GM18873 (cell line): ENCODE data around the gene FKBP6.
"Not testable (repeated sequence)": the region's sequence is repeated elsewhere in the genome, so short reads cannot be mapped to it uniquely, and the experiment has no call there.

Experiments
- ATAC-seq: cut with Tn5 transposase; IDR thresholded peaks from one replicate; pipeline ENCODE4 v1.9.1; 2021; ENCODE audit warnings: mild to moderate bottlenecking, moderate library complexity, moderate number of reproducible peaks; ENCODE audit not compliant: unreplicated experiment, low FRiP score

The FKBP6 gene

DNA sequence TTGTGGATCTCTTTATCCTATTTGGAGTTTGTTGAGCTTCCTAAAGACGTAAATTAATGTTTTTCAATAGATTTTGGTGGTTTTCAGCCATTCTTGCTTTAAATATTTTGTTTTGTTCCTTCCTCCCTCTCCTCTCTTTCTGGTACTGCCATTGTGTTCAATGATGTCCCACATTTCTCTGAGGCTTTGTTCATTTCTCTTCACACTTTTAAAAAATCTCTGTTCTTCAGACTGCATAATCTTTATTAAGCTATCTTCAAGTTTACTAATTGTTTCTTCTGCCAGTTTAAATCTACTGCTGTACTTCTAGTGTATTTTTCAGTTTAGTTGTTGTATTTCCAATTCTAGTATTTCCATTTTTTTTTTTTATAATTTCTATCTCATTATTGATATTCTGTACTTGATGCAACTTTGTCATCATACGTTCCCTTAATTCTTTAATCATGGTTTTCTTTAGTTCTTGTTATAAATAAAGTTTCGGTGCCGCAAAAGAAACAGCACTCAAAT is 60.0 kb downstream of the FKBP6 start:
- no peak for ATAC-seq

DNA sequence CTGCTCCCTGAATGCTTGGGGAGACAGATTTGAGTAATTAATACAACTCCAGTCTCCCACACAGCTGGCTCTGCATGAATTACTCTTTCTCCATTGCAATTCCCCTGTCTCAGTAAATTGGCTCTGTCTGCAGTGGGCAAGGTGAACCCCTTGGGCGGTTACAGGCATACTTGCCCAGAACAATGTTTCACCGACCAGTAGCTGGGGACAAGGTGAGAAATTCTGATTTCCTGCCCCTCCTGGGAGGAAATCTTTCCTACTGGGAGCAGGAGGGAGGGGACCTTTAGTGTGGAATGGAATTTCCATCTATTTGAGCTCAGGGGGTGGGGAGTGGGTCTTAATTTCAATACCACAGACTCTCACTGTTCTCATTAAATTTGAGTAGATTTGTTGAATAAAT is 63.4 kb downstream of the FKBP6 start:
- ATAC-seq: no peak

- ATAC-seq: no peak
These were observed 66.5 kb downstream of the FKBP6 start for GRCh38 chr7:73394422-73394821.

DNA sequence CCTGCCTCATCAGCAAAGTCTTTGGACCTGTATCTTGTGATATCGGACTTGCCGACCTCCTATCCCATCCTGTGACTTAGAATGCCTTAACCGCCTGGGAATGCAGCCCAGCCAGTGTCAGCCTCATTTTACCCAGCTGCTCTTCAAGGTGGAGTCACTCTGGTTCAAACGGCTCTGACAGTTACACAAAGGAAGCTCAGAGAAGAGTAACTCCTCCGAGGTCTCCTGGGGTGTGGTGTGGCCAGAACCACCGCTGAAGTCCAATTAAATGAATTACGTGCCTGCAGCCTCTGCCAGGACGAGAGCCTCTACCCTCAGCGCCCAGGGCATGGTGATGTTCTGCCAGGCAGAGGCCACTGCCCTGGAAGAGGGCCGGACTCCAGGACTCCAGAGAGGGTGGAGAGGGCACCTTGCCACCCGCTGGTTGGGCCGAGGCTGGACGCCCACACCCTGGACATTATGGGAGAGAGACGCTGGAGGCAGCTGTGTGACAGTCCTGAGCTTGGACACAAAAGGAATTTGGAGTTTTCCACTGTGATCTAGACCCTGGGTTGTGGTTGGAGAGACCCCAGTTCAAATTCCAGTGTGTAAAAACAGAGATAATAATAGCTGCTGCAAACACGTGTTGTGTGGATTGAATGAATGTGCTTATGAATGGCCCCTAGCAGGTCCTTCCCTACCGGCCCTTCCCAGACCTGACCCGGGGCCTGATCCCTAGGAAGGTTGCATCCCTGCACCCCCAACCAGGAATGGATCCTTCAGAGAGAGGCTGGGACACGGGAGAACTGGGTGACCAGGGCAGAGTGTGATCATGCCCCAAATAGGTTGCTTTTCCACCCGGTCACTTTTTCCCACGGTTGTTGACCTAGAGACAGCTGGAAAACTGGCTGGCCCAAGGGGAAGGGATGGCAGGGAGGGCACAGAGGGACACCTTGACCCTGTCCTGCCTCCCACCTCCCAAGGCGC is 67.9 kb downstream of the FKBP6 start:
- no peak for ATAC-seq

DNA sequence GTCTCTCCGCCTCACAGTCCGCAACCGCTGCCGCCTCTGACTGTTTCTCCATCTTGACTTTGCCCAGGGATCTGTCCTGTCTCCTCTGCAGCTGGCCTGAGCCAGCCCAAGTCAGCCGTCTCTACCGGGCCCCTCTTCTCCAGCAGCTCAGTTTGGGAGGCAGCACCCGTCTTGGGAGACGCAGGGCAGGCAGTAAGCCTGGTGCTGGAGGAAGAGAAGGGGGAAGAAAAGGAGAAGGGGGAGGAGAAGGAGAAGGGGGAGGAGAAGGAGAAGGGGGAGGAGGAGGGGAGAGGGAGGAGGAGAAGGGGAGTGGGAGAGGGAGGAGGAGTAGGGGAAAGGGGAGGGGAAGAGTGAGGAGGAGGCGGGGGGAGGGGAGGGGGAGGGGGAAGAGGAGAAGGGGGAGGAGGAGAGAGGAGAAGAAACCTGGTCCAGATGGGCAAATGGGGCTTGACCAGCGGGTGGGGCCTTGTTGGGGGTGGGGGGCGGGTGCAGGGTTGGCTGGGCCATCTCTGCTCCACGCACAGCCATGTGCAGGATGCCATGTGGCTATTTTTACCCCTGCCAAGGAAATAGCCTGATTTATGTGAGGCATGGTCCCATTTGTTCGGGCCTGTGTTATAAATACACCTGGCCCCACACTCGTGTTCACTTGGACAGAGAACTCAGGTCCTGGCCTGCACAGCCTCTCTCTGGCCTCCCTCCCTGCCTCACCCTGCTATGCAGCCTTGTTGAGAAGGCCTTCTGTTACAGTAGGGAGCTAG is 69.7 kb downstream of the FKBP6 start:
- no peak for ATAC-seq

DNA sequence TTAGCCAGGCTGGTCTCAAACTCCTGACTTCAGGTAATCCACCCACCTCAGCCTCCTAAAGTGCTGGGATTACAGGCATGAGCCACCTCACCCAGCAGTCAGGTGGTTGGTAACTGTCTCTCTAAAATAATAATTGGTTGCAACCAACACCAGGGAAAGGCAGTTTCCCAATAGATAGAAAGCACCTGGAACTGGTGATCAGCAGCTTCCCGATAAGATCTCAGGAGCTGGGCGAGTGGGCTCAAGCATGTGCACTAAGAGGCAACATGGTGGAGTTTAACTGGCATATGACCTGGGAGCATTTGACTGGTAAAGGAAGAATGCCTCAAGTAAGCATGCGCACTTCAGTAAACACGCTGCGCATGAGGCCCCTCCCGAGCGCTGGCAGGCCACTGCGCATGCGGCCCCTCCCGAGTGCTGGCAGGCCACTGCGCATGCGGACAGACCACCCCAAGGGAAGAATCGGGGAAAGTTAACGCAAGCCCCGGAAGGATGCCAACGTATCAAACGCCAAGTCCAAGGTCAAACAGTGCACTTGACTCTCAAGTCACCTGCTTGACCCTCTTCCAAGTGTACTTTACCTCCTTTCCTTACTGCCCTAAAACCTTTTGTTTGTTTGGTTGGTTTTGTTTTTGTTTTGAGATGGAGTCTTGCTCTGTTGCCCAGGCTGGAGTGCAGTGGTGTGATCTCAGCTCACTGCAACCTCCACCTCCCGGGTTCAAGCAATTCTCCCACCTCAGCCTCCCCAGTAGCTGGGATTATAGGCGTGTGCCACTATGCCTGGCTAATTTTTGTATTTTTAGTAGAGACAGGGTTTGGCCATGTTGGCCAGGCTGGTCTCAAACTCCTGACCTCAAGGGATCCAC is 71.5 kb downstream of the FKBP6 start:
- ATAC-seq: not testable (repeated sequence)

GRCh38 chr7:73404860-73405259 is 76.9 kb downstream of the FKBP6 start:
- not testable (repeated sequence) for ATAC-seq
